B cell (primary cell): Measurements from ENCODE around the gene LTB. TPM values are rescaled to one million over a fixed set of nuclear protein-coding genes. Genes with fewer than 3 reads are reported as not detected.
A peak's percentile ranks its signal among the peaks of the same experiment; 100 is the strongest.

Experiments
- ATAC-seq: fragments of 200-7000 bp; cut with Tn5 transposase; one replicate; pipeline ENCODE4 v1.10.0; 2021; ENCODE audit warnings: low read depth, mild to moderate bottlenecking, moderate number of reproducible peaks, moderate library complexity
- CTCF ChIA-PET: fragments of 350-600 bp; sonication (Branson Sonifier 250); formaldehyde crosslinking; loops from one replicate; lab custom pipeline; 2021; ENCODE audit warnings: antibody characterized with exemption, inconsistent platforms; lab: Charles Lee
- POLR2A ChIA-PET: fragments of 350-600 bp; sonication (Branson Sonifier 250); formaldehyde crosslinking; loops from one replicate; lab custom pipeline; 2021; ENCODE audit warnings: antibody characterized with exemption; lab: Charles Lee
- DNase-seq: peaks from one replicate; pipeline ENCODE4 v3.0.0; 2013
- H2AFZ ChIP-seq: 2 replicates; pipeline ENCODE4 v1.6.1; 2012; ENCODE audit warnings: mild to moderate bottlenecking, low read depth, low read length; ENCODE audit not compliant: insufficient read depth, poor library complexity, severe bottlenecking
- H3K27ac ChIP-seq, 2 donors: 1 replicate in 1 of 2; 2 replicates in 1 of 2; pipeline ENCODE4 v1.5.1; 2012 to 2013; ENCODE audit warnings: low read length in 2 of 2, mild to moderate bottlenecking in 2 of 2, moderate library complexity in 1 of 2
- H3K27me3 ChIP-seq, 4 experiments: fragments of 200-600 bp in 1 of 4; sonication (generic) in 1 of 4; replicated peaks in 1 of 4; 1 replicate in 2 of 4; 2 replicates in 2 of 4; pipeline versions ENCODE4 v1.6.1 to v1.7.0; 2013 to 2016; ENCODE audit warnings: low read length in 3 of 4, mild to moderate bottlenecking in 2 of 4, mixed read lengths in 1 of 4, moderate library complexity in 1 of 4; ENCODE audit not compliant: insufficient read depth in 4 of 4, control insufficient read depth in 3 of 4; ENCODE audit errors: control extremely low read depth in 1 of 4
- H3K36me3 ChIP-seq, 2 experiments: replicated peaks in 1 of 2; 1 replicate in 1 of 2; 2 replicates in 1 of 2; pipeline versions ENCODE4 v1.6.1 to v1.7.1; 2013; ENCODE audit warnings: low read length in 1 of 2; ENCODE audit not compliant: insufficient read depth in 2 of 2, control insufficient read depth in 1 of 2; ENCODE audit errors: control extremely low read depth in 1 of 2, extremely low read depth in 1 of 2
- H3K4me1 ChIP-seq, 2 donors: fragments of 200-600 bp in 1 of 2; sonication (generic) in 1 of 2; 1 replicate in 1 of 2; 2 replicates in 1 of 2; pipeline versions ENCODE4 v1.5.1 to v1.6.1; 2013 to 2017; ENCODE audit warnings: low read length in 2 of 2; ENCODE audit not compliant: control insufficient read depth in 2 of 2, insufficient read depth in 2 of 2
- H3K4me2 ChIP-seq: replicated peaks from 2 replicates; pipeline ENCODE3; 2012; ENCODE audit warnings: mild to moderate bottlenecking, low read depth, low read length; ENCODE audit not compliant: poor library complexity, severe bottlenecking
- H3K4me3 ChIP-seq, 5 experiments: fragments of 200-600 bp in 1 of 5; sonication (generic) in 1 of 5; 1 replicate in 3 of 5; 2 replicates in 2 of 5; pipeline versions ENCODE4 v1.5.1 to v1.7.0; 2011 to 2016; ENCODE audit warnings: low read length in 4 of 5, mild to moderate bottlenecking in 4 of 5, low read depth in 2 of 5, control low read depth in 1 of 5, moderate library complexity in 1 of 5; ENCODE audit not compliant: insufficient read depth in 1 of 5; ENCODE audit errors: control extremely low read depth in 1 of 5, extremely low read depth in 1 of 5
- H3K79me2 ChIP-seq: fragments of 200-600 bp; sonication (generic); one replicate; pipeline ENCODE4 v1.6.0; 2016; ENCODE audit warnings: low read length; ENCODE audit not compliant: control insufficient read depth, insufficient read depth
- H3K9ac ChIP-seq: fragments of 200-600 bp; sonication (generic); 2 replicates; pipeline ENCODE4 v1.6.1; 2017; ENCODE audit warnings: mild to moderate bottlenecking, low read length, moderate library complexity
- H3K9me3 ChIP-seq, 3 donors: one replicate each; pipeline versions ENCODE4 v1.6.1 to v1.7.1; 2013; ENCODE audit warnings: low read length in 2 of 3; ENCODE audit not compliant: control insufficient read depth in 2 of 3, insufficient read depth in 1 of 3; ENCODE audit errors: control extremely low read depth in 1 of 3
- H4K20me1 ChIP-seq: 2 replicates; pipeline ENCODE4 v1.6.0; 2012; ENCODE audit warnings: mild to moderate bottlenecking, low read length; ENCODE audit not compliant: insufficient read depth, control insufficient read depth, poor library complexity, severe bottlenecking
- H3K27ac Mint-ChIP-seq: one replicate; pipeline ENCODE4 v1.8.0; 2021; ENCODE audit warnings: mixed read lengths
- H3K27me3 Mint-ChIP-seq: one replicate; pipeline ENCODE4 v1.8.0; 2021; ENCODE audit warnings: mixed read lengths
- H3K4me1 Mint-ChIP-seq: one replicate; pipeline ENCODE4 v1.8.0; 2021; ENCODE audit warnings: mixed read lengths
- H3K4me3 Mint-ChIP-seq: one replicate; pipeline ENCODE4 v1.8.0; 2021; ENCODE audit warnings: mixed read lengths
- H3K9me3 Mint-ChIP-seq: one replicate; pipeline ENCODE4 v1.8.0; 2022; ENCODE audit warnings: mixed read lengths; ENCODE audit not compliant: insufficient read depth
- EZH2 ChIP-seq: IDR thresholded peaks from 2 replicates; pipeline ENCODE4 v1.6.1; 2012; ENCODE audit warnings: borderline replicate concordance, low read depth, mild to moderate bottlenecking, moderate library complexity, low read length; ENCODE audit not compliant: insufficient read depth, poor library complexity, severe bottlenecking
- WGBS: methylation state at CpG from one replicate; pipeline ENCODE4 v1.1.5; 2013; ENCODE audit warnings: missing lambda C conversion rate; ENCODE audit not compliant: insufficient coverage; 5-methylcytosine and 5-hydroxymethylcytosine counted together
- intact Hi-C: fragments of 100-400 bp; cut with micrococcal nuclease; formaldehyde crosslinking; loops from one replicate; pipeline ENCODE4 v1.10.0; 2022
- polyA plus RNA-seq: library from polyadenylated mRNA; depleted of rRNA; stranded (reverse); fragments of >200 nt; gene quantifications from 2 replicates; pipeline ENCODE4 v1.2.3, GENCODE V29; 2012
- total RNA-seq, 2 donors: library from RNA; stranded (reverse); fragments of 120-200 nt in 1 of 2; gene quantifications; 1 replicate in 1 of 2; 2 replicates in 1 of 2; pipeline versions ENCODE4 v1.2.3 to v1.2.4, GENCODE V29; 2013 to 2022
- TF ChIP-seq, protein P1 (sequence below): fragments of 200-600 bp; IDR thresholded peaks from one replicate; pipeline ENCODE4 v1.8.0; 2022; ENCODE audit warnings: antibody characterized with exemption, mild to moderate bottlenecking

The LTB gene
- total and polyA plus RNA-seq, 2 donors (not counting 1 experiment from before 2014, with no cell fraction given) = 488 to 938 TPM

DNA sequence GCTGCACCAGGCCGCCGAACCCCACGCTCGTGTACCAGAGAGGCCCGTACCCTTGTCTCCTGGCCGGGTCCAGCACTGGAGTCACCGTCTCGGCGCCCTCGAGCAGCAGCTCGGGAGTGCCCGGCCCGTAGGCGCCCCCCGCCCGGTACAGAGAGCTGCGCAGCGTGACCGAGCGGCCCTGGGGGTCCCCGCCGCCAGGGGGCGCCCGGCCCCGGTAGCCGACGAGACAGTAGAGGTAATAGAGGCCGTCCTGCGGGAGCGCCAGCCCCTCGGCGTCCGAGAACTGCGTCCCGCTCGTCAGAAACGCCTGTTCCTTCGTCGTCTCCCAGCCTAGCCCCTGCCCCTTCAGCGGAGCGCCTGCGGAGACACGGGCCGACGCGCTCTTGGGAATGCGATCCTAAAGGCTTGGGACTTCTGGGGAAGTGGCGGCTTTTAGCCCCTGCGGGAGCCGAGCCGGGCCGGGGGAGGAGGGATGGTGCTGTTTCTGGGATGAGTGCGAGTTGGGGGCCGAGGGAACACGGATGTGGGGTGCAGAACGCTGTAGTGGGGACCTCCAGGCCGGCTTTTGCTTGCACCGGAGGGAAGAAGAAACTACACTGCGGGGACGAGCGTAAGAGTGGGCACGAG, 1.3 kb downstream of the LTB start:
- H3K4me2 ChIP-seq = peak overlapping the region; percentile 88
- H3K79me2 ChIP-seq = peaks cover 74% of the 10 kb centered on the region
- H3K4me1 ChIP-seq = peaks cover 71 to 83% of the 10 kb centered on the region in 2 donors
- Mint-ChIP-seq H3K9me3 (no peaks in the 10 kb centered on the region), H3K4me1 (peaks cover 82% of the 10 kb centered on the region), H3K27ac (peak overlapping the region; percentile 99), H3K27me3 (no peaks in the 10 kb centered on the region), H3K4me3 (peak overlapping the region; percentile 98)
- H3K9ac ChIP-seq = peak overlapping the region; percentile 97
- peak overlapping the region; percentile 83 to 100 (median 96) for H3K4me3 ChIP-seq
- WGBS = under 1% methylated on average over 62 of the region's 62 CpGs
- peak overlapping the region; percentile 55 for H2AFZ ChIP-seq
- no peaks in the 10 kb centered on the region for H3K9me3 ChIP-seq
- H3K27me3 ChIP-seq = no peaks in the 10 kb centered on the region
- ChIA-PET POLR2A (interaction anchor here (0.7 to 42.6 kb wide), 9 partner anchors 4 to 226 kb away, joined by 3 to 1450 read pairs (median 6); partner anchors contain the start of genes ATP6V1G2, BAG6, DDX39B and LSM2), CTCF (interaction anchor here (0.8 to 35.3 kb wide), 8 partner anchors 14 to 252 kb away, joined by 3 to 2241 read pairs (median 6); partner anchors contain the start of genes ATP6V1G2, DDX39B, LST1 and LTA)
- TF ChIP-seq, protein P1, sequence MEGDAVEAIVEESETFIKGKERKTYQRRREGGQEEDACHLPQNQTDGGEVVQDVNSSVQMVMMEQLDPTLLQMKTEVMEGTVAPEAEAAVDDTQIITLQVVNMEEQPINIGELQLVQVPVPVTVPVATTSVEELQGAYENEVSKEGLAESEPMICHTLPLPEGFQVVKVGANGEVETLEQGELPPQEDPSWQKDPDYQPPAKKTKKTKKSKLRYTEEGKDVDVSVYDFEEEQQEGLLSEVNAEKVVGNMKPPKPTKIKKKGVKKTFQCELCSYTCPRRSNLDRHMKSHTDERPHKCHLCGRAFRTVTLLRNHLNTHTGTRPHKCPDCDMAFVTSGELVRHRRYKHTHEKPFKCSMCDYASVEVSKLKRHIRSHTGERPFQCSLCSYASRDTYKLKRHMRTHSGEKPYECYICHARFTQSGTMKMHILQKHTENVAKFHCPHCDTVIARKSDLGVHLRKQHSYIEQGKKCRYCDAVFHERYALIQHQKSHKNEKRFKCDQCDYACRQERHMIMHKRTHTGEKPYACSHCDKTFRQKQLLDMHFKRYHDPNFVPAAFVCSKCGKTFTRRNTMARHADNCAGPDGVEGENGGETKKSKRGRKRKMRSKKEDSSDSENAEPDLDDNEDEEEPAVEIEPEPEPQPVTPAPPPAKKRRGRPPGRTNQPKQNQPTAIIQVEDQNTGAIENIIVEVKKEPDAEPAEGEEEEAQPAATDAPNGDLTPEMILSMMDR = peak; percentile 99
- TF ChIP-seq EZH2 = no peak
- H3K36me3 ChIP-seq = peaks cover 2 to 39% of the 10 kb centered on the region in 2 experiments
- H3K27ac ChIP-seq = peak overlapping the region; percentile 95 to 97
- peaks cover 29% of the 10 kb centered on the region for H4K20me1 ChIP-seq
- ATAC-seq = peak; percentile 62
- peak; percentile 89 for DNase-seq
- intact Hi-C loops = loop anchor here (1.0 to 2.0 kb wide), 4 partner anchors 9 to 30 kb away; partner anchors contain the start of gene LTA

DNA sequence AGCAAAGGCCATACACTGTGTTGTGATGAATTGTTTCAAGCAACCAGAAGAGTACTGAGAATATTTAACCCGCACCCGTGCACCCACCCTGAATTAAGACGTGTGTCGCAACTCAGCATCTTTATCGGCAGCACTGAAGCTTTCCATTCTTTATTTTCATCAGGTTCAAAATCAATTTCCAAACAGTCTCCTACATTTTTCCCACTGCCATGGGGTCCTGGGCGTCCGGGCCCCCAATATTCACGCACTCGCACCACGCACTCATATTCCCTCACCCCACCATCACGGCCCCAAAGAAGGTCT, 1.8 kb downstream of the LTB start:
- H3K9me3 ChIP-seq = no peaks in the 10 kb centered on the region
- H3K9ac ChIP-seq = peak overlapping the region; percentile 97
- peak overlapping the region; percentile 88 for H3K4me2 ChIP-seq
- TF ChIP-seq EZH2 = no peak
- TF ChIP-seq, protein P1 = no peak
- peaks cover 66 to 83% of the 10 kb centered on the region in 2 donors for H3K4me1 ChIP-seq
- 32% methylated on average over 11 of the region's 11 CpGs for WGBS
- Mint-ChIP-seq H3K4me3 (peak overlapping the region; percentile 98), H3K27ac (peak overlapping the region; percentile 99), H3K27me3 (no peaks in the 10 kb centered on the region), H3K4me1 (peaks cover 82% of the 10 kb centered on the region), H3K9me3 (no peaks in the 10 kb centered on the region)
- H3K27me3 ChIP-seq = no peaks in the 10 kb centered on the region
- peaks cover 2 to 39% of the 10 kb centered on the region in 2 experiments for H3K36me3 ChIP-seq
- CTCF ChIA-PET = interaction anchor here (0.8 to 35.3 kb wide), 8 partner anchors 15 to 252 kb away, joined by 3 to 2241 read pairs (median 6); partner anchors contain the start of genes ATP6V1G2, DDX39B, LST1 and LTA
- H4K20me1 ChIP-seq = peaks cover 33% of the 10 kb centered on the region
- ATAC-seq = no peak
- H3K79me2 ChIP-seq = peaks cover 79% of the 10 kb centered on the region
- peak overlapping the region; percentile 51 to 100 (median 85) for H3K4me3 ChIP-seq
- H2AFZ ChIP-seq = peak overlapping the region; percentile 55
- POLR2A ChIA-PET = interaction anchor here (0.6 to 42.6 kb wide), 9 partner anchors 4 to 934 kb away, joined by 3 to 1450 read pairs (median 7); partner anchors contain the start of genes ATP6V1G2, DDX39B, LSM2 and LST1
- intact Hi-C loops = loop anchor here (1.0 to 2.0 kb wide), 2 partner anchors 22 to 29 kb away; no protein-coding TSS in a partner anchor
- peak overlapping the region; percentile 95 to 97 for H3K27ac ChIP-seq
- no peak for DNase-seq
